ENCODE measurements around the gene KCNMA1. TPM values are rescaled to one million over a fixed set of nuclear protein-coding genes. Genes with fewer than 3 reads are reported as not detected.

The KCNMA1 gene
- total and polyA plus RNA-seq, 9 of the 15 experiments (the other 6 are each of a cell fraction or from before 2014, with no cell fraction given), result 0.01 to 0.95 (median 0.15) TPM; not detected in 4

DNA sequence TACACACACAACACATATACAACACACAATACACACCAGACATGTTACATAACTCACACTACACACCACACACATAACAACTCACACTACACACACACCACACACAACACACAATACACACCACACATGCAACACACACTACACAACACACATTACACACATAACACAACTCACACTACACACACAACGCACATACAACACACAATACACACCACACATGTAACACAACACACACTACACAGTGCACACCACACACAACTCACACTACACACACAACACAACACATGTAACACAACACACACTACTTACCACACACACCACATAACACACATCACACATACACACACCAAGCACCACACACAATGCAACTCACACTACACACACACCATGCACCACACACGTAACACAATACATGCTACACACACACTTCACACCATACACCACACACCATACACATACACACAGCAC is 166.5 kb downstream of the KCNMA1 start (continued):
- TF ChIP-seq ZNF318 (IDR thresholded peaks at IDR 0.05; ENCODE audit: borderline replicate concordance in 1 of 2, low read depth in 1 of 2) (no peak), NCOA6 (IDR thresholded peaks at IDR 0.05) (no peak), NR4A1 (CRISPR knock-in tag; IDR thresholded peaks at IDR 0.05) (no peak), NR4A1 (tag; IDR thresholded peaks at IDR 0.05) (no peak), STAT5B (CRISPR knock-in tag; IDR thresholded peaks at IDR 0.05) (no peak), ZNF3 (CRISPR knock-in tag; IDR thresholded peaks at IDR 0.05) (no peak), POLR3G (IDR thresholded peaks at IDR 0.05; ENCODE audit: extremely low read depth, insufficient read length, insufficient replicate concordance) (no peak), DMBX1 (CRISPR knock-in tag; IDR thresholded peaks at IDR 0.05; ENCODE audit: borderline replicate concordance) (no peak), ZNF41 (CRISPR knock-in tag; conservative IDR thresholded peaks at IDR 0.05) (no peak), ARNT (IDR thresholded peaks at IDR 0.05) (0 out of 4 replicates have a peak, but pooled peaks of 1 of the 2 experiments have one; percentile 20), GTF2F1 (IDR thresholded peaks at IDR 0.05; ENCODE audit: low read depth, low read length) (no peak), ERF (CRISPR knock-in tag; IDR thresholded peaks at IDR 0.05) (no peak), RAD21 (CRISPR knock-in tag; conservative IDR thresholded peaks at IDR 0.05 in 1 of 2, IDR thresholded peaks at IDR 0.05 in 1 of 2) (no peak)
- TF ChIP-seq, protein P1, sequence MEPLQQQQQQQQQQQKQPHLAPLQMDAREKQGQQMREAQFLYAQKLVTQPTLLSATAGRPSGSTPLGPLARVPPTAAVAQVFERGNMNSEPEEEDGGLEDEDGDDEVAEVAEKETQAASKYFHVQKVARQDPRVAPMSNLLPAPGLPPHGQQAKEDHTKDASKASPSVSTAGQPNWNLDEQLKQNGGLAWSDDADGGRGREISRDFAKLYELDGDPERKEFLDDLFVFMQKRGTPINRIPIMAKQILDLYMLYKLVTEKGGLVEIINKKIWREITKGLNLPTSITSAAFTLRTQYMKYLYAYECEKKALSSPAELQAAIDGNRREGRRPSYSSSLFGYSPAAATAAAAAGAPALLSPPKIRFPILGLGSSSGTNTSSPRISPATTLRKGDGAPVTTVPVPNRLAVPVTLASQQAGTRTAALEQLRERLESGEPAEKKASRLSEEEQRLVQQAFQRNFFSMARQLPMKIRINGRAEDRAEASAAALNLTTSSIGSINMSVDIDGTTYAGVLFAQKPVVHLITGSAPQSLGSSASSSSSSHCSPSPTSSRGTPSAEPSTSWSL (CRISPR knock-in tag; IDR thresholded peaks at IDR 0.05; ENCODE audit: borderline replicate concordance), result no peak
- TF ChIP-seq, protein P2, sequence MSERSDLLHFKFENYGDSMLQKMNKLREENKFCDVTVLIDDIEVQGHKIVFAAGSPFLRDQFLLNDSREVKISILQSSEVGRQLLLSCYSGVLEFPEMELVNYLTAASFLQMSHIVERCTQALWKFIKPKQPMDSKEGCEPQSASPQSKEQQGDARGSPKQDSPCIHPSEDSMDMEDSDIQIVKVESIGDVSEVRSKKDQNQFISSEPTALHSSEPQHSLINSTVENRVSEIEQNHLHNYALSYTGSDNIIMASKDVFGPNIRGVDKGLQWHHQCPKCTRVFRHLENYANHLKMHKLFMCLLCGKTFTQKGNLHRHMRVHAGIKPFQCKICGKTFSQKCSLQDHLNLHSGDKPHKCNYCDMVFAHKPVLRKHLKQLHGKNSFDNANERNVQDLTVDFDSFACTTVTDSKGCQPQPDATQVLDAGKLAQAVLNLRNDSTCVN (CRISPR knock-in tag; IDR thresholded peaks at IDR 0.05), result 0 out of 2 replicates have a peak, but pooled peaks have one; percentile 66
- TF ChIP-seq, protein P3, sequence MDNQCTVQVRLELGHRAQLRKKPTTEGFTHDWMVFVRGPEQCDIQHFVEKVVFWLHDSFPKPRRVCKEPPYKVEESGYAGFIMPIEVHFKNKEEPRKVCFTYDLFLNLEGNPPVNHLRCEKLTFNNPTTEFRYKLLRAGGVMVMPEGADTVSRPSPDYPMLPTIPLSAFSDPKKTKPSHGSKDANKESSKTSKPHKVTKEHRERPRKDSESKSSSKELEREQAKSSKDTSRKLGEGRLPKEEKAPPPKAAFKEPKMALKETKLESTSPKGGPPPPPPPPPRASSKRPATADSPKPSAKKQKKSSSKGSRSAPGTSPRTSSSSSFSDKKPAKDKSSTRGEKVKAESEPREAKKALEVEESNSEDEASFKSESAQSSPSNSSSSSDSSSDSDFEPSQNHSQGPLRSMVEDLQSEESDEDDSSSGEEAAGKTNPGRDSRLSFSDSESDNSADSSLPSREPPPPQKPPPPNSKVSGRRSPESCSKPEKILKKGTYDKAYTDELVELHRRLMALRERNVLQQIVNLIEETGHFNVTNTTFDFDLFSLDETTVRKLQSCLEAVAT (IDR thresholded peaks at IDR 0.05), result peak in 1 of 2 experiments; percentile 47; a peak in 2 of 4 replicates
